ENCODE results near the gene PCSK5.

GRCh38 chr9:76188286-76188685 is 297.8 kb downstream of the PCSK5 start:
- TF ChIP-seq CTCF (IDR thresholded peaks at IDR 0.05; ENCODE audit: low read length) (no peak), EZH2 (optimal IDR thresholded peaks at IDR 0.05; ENCODE audit: low read depth, low read length) (no peak)
